Daoy (cell line): ENCODE measurements around the gene APP. TPM values are rescaled to one million over a fixed set of nuclear protein-coding genes. Genes with fewer than 3 reads are reported as not detected.

Experiments
- DNase-seq: peaks from one replicate; pipeline ENCODE4 v3.0.0-alpha.2; 2015; ENCODE audit warnings: low read depth
- total RNA-seq: library from RNA; depleted of rRNA; stranded (reverse); fragments of >200 nt; shearing (Covaris generic); gene quantifications from 2 replicates; pipeline ENCODE4 v1.2.3, GENCODE V29; 2014

Gene APP
- total RNA-seq, 1 experiment from 2014 or later, result 162 TPM

DNA sequence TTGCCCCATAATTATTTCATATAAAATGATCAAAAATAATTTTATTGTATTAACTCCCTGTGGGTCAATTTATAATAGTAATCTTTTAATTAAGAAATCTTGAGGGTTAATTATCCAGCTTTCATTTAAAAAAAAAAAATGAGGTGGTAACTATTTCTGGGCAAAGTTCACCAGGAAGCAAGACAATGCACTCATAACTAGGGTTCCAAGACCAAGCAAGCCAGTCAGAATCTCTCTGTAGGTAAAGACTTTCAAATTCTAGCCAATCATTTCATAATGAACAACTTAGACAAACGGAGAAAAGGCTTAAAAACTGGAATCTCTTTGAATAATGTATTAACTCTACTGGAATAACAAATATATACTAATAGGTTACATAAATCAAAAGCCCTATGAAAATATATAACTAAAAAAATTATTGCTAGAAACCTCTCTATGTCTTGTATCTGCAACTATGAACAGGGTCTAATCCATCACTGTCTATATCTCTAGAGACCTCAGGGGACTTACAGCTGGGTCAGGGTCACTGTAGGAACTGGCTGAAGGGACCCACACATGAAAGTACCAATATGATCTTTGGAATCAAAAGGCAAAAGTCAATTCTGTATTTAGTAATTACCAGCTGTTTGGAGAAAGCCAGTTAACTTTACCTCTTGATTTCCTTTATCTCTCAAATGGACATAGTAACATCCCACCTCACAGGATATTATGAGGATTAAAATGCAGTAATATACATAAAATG lies 43.3 kb downstream of the APP start:
- DNase-seq, result no peak

GRCh38 chr21:26126168-26126553 lies 44.4 kb downstream of the APP start:
- DNase-seq, result no peak

DNA sequence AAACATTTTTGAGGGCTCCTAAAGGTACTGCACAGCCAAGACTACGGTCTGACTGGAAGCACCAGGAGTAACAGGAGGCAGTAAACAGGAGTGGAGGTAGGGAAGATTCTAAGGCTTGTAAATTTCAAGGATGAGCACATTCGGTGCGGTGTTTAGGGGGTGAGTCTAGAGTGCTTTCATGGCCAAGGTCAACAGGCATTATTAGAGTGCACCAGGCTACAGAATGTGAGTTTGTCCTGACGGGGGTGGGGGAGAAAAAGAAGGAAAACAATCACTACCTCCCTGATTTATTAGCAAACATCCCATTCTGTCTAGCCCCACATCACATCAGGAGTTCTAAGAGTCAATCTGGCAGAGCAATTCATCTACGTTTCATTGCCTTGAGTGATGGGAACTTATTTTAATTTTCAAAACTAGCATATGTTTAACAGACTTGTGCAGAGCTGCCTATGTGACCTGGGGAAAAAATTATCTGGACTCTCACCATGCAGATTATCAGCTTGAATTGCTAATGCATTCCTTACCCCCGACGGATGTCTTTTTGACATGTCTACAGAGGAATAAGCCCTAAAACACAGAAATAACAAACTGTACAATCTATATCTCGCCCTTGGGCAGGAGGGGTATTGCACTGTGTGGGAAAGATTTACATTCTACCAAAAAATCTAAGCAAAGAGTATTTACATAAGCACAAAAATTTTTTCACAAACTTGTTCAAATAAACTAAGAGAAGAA lies 45.0 kb downstream of the APP start:
- no peak for DNase-seq

DNA sequence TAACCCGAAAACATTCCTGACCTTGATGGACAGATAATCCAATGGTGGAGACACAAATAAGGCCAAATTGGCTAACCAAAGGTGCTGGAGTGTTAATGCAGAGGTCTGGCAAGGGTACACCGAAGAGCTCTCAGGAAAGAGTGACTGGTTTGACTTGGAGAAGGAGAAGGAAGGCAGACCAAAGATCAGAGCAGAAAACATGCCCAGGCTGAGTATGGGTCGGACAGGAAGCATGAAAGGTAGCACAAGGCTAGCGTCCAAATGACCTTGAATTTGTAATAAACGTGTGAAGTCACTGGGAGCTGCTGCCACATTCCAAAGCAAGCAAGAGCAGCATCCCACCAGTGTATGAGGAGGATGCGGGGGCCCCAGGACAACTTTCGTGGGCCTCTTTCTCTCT lies 45.7 kb downstream of the APP start:
- no peak for DNase-seq

DNA sequence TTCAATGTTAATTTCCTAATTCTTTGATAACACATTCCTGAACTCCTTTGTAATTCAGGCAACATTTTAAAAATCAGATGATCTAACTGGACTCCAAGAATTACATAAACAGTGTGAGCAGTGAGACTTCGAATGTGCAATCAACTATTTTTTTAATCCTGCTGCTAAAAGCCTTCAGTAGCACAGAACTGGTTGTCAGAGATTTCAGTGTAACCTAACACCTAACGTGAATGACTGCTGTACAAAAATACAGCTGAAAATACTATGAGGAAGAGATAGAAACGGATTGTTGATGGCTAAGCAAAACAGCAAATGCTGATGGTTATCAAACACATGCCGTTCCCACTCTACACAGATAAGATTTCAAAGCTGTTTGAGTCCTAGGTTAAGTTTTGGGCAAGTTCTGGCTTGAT lies 46.1 kb downstream of the APP start:
- DNase-seq, result no peak

- no peak for DNase-seq
Measured at GRCh38 chr21:26123012-26123411, 47.6 kb downstream of the APP start.

- no peak for DNase-seq
Measured at GRCh38 chr21:26120828-26121227, 49.7 kb downstream of the APP start.

DNA sequence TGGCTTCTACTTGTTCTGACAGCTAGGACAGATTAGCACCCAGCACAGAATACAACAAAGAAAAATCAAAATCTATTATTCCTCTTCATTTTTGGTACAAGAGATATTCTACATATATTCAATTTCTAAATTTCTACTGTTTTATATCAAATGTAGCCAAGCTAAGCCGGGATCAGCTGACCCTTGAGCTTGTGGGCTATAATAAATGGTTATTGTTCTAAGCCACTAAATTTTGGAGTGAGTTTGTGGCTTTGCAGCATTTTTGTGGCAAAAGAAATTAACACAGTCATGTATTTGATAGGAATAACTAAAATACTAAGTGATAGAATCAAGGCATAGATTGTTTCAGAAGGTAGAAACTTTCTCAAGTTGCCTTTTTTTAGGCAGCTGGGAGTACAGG lies 50.7 kb downstream of the APP start:
- DNase-seq, result no peak

DNA sequence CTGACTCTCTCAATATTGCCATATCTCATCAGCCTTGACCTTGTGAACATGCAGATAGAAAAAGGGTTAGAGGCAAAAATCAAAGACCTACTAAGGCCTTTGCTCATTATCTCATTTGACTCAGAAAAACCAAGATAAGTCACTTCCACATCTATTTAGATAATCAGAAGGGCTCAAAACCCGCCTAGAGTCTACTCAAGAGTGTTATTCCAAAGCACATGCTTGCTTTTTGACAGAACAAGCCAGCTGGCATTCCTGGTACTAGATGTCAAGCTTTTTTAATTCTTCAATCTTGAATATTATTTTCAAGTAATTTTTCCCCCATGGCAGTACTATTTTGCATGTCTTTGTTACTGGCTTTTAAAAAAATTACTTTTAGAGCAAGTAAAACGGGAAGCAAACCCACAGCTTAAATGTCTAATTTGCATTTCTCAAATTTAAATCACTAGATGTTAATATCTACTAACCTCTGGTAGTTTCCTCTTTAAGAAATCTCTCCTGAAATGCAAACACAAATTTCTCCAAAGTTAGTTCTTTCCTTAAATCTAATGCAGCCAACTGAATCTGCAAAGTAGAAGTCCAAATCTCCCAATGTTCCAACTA lies 51.5 kb downstream of the APP start:
- no peak for DNase-seq

DNA sequence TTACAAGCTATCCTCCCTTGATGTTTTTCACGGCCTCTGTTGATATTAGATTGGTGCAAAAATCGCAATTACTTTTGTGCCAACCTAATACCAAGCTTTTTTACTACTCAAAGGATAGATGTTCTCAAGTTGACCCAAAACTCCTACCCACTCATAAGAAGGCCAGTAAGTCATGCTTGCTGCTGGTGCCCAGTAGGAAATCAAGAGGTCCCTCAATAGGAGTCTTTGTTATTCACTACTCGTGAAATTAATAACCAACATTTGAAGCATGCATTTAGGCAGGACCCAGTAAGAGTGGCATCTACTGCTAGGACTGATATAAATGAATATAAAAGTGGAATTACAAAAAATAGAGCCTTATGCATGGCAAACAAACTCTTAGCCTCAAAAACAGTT lies 52.6 kb downstream of the APP start:
- DNase-seq, result no peak

- DNase-seq, result no peak
Measured at GRCh38 chr21:26117324-26117971, 53.1 kb downstream of the APP start.

DNA sequence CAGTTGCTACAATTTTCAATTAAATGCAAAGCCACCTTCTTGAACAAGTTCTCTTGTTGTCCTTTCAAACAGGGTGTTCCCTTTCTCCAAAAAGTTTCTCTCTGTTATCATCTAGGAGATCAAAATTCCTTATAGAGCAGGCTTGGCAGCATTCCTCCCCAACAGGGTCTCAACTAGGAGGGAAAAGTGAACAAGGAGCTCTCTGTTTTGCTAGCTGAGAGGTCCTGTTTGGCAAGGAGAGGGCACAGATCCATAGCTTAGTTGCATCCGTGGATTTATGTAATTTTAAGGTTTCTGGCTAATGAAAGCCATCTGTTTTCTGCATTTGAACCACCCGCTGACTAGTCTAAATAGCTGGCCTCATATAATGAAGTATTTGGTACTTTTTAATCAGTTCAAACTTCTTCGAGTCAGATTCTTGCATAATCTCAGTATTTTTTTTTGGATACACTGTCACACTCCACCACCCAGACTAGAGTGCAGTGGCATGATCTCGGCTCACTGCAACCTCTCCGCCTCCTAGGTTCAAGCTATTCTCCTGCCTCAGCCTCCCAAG lies 54.0 kb downstream of the APP start:
- DNase-seq, result no peak

DNA sequence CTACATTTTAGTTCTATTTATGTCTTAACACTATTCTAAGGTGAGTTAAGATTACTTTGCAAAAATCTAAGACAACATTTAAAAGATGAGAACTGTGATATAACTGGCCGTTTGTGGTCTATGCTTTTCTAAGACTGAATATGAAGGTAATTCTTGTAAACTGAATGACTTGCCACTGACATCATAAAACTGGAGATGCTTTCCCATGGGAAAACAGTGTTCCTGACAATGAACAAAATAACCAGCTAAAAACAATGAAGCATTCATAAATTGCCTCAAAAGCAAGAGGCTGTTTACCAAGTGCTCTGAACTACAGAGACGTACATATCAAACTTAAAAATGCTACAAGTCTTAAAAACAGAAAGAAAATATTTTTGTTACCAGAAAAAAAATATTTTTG lies 54.7 kb downstream of the APP start:
- no peak for DNase-seq

DNA sequence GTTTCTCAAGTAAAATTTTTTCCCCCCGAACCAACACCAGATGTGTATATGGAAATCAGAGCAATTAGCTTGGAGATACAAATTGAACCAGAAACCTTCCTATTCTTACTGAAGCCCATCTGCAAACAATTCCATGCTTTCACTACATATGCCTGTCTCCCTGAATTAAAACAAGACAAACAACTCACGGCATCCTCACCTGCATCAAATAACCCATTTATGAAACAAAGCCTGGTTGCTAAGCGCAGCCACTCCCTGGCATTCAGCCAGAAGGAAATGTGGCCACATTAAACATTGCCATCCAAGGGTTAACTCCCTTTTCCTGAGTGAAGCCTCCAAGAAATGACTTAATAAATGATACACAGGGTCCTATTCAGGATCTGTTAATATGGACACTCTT lies 55.3 kb downstream of the APP start:
- DNase-seq, result peak; percentile 27

- no peak for DNase-seq
Measured at GRCh38 chr21:26112975-26113374, 57.6 kb downstream of the APP start.

- no peak for DNase-seq
Measured at GRCh38 chr21:26112127-26112742, 58.3 kb downstream of the APP start.

- no peak for DNase-seq
Measured at GRCh38 chr21:26110715-26111114, 59.9 kb downstream of the APP start.

DNA sequence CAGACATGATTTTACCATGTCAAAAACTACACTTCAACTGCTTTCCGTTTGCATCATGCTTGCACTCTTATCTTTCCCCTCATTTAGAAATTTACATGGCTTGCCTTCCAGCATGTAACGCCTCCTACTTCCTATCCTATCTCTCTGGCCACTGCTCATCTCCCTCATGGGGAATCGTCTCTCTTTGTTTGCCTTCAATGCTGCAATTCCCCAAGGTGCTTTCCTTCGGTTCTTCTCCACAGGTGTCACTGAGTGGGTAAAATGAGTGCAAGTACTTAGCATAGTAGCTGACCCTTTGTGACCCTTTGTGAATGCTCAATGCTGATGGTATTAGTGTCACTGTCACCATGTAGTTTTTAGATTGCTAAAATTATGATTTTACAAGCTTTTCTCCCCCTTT lies 63.1 kb downstream of the APP start:
- no peak for DNase-seq

- DNase-seq, result no peak
Measured at GRCh38 chr21:26106562-26106961, 64.0 kb downstream of the APP start.

DNA sequence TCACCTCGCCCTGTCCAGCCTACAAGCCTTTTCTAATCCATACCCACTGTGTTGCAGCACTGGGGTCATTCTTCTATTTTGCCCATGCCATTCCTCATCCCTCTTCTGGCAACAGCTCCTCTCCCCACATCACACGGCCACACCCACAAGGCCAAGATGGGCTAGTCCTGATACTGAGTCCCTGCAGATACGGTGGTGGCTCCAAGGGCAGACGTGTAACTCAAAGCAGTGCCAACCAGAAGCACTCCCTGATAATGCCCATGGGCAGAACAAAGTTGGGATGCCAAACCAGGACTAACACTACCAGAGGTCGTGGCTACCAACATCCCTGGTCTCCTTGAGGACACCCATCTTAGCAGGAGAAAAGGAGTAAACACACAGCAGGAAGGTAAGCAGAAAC lies 64.8 kb downstream of the APP start:
- no peak for DNase-seq

GRCh38 chr21:26100573-26100972 lies 70.0 kb downstream of the APP start:
- no peak for DNase-seq
